Measurements from ENCODE around the gene ZNF552.
"Not testable (repeated sequence)": the region's sequence is repeated elsewhere in the genome, so short reads cannot be mapped to it uniquely, and the experiment has no call there.

Gene ZNF552

GRCh38 chr19:57830071-57830602 is 15.4 kb upstream of the ZNF552 start, which contains the start of gene ZNF587B:
TSS of gene ZNF587B (plus strand) at chr19:57830299. CDS start at chr19:57830529, 230 bp downstream.
- TF ChIP-seq PAX5 (IDR thresholded peaks at IDR 0.05; ENCODE audit: insufficient read depth, low read length, severe bottlenecking) (no peak), POLR2AphosphoS5 (IDR thresholded peaks at IDR 0.05; ENCODE audit: low read depth, low read length) (no peak), TAF1 (IDR thresholded peaks at IDR 0.05; ENCODE audit: low read depth, low read length) (no peak), SPI1 (IDR thresholded peaks at IDR 0.05; ENCODE audit: low read depth, low read length) (no peak), POU2F2 (IDR thresholded peaks at IDR 0.05; ENCODE audit: low read depth, low read length) (no peak), POLR2A (IDR thresholded peaks at IDR 0.05; ENCODE audit: low read depth, low read length) (no peak)
- DNase-seq (ENCODE audit: insufficient read length, low spot score): no peak
- peak; percentile 13 for FAIRE-seq

DNA sequence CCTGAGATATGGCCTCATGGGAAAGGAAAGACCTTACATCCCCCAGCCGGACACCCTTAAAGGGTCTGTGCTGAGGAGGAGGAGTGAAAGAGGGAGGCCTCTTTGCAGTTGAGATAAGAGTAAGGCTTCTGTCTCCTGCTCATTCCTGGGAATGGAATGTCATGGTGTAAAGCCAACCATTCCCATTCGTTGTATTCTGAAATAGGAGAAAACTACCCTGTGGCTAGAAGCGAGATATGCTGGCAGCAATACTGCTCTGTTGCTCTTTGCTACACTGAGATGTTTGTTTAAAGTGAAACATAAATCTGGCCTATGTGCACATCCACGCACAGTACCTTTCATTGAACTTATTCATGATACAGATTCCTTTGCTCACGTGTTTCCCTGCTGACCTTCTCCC is 14.6 kb upstream of the ZNF552 start:
- FAIRE-seq (no peak), DNase-seq (ENCODE audit: insufficient read length, low spot score) (no peak)
- no peak for TF ChIP-seq POLR2A (IDR thresholded peaks at IDR 0.05; ENCODE audit: low read depth, low read length)
- no peak for TF ChIP-seq POU2F2 (IDR thresholded peaks at IDR 0.05; ENCODE audit: low read depth, low read length)
- no peak for TF ChIP-seq PAX5 (IDR thresholded peaks at IDR 0.05; ENCODE audit: insufficient read depth, low read length, severe bottlenecking)
- TF ChIP-seq SPI1 (IDR thresholded peaks at IDR 0.05; ENCODE audit: low read depth, low read length): no peak
- TF ChIP-seq TAF1 (IDR thresholded peaks at IDR 0.05; ENCODE audit: low read depth, low read length): no peak
- no peak for TF ChIP-seq POLR2AphosphoS5 (IDR thresholded peaks at IDR 0.05; ENCODE audit: low read depth, low read length)

GRCh38 chr19:57825511-57825910 is 10.8 kb upstream of the ZNF552 start:
- no peak for FAIRE-seq
- DNase-seq (ENCODE audit: insufficient read length, low spot score): no peak
- TF ChIP-seq PAX5 (IDR thresholded peaks at IDR 0.05; ENCODE audit: insufficient read depth, low read length, severe bottlenecking) (no peak), SPI1 (IDR thresholded peaks at IDR 0.05; ENCODE audit: low read depth, low read length) (no peak), POU2F2 (IDR thresholded peaks at IDR 0.05; ENCODE audit: low read depth, low read length) (no peak), POLR2A (IDR thresholded peaks at IDR 0.05; ENCODE audit: low read depth, low read length) (no peak), TAF1 (IDR thresholded peaks at IDR 0.05; ENCODE audit: low read depth, low read length) (no peak), POLR2AphosphoS5 (IDR thresholded peaks at IDR 0.05; ENCODE audit: low read depth, low read length) (no peak)

- not testable (repeated sequence) for DNase-seq (ENCODE audit: insufficient read length, low spot score); FAIRE-seq
Measured at GRCh38 chr19:57823608-57824007, 8.9 kb upstream of the ZNF552 start.

DNA sequence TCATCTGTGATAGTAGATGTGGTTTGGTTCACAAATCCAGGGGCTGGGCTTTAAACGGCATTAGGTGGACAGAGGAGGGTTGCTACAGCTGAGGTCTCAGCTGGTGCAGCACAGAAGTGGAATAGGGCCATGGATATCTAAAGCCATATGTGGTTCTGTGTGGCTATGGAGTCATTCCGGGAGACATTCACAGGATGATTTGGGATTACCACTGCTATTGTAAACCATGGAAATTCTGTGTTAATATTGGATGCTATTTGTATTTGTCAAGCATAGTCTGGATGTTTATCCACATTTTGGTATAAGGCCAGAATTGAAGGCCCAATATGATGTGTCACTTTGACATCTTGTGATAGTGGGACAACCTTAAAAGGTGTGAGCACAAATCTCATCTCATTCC is 8.4 kb upstream of the ZNF552 start:
- not testable (repeated sequence) for FAIRE-seq; DNase-seq (ENCODE audit: insufficient read length, low spot score)

DNA sequence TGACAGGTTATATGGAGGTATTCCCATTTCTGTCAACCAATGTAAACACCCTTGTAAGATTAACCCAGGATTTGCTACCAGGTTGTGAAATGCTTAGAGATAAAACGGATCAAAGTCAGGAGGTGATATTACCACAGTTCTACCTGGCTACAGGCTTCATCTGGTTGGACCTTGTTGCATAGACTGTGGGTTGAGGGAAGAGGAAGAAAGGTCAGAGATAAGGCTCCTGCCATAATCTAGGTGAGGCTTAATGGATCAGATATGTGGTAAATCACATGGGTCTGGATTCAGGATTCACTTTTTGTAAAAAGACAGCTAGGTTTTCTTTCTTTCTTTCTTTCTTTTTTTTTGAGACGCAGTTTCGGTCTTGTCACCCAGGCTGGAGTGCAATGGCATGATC is 6.8 kb upstream of the ZNF552 start:
- not testable (repeated sequence) for FAIRE-seq

GRCh38 chr19:57821095-57821494 is 6.4 kb upstream of the ZNF552 start:
- not testable (repeated sequence) for DNase-seq (ENCODE audit: insufficient read length, low spot score); FAIRE-seq

More for the DNA sequence above, 6.8 kb upstream of the ZNF552 start:
- DNase-seq (ENCODE audit: insufficient read length, low spot score): not testable (repeated sequence)

DNA sequence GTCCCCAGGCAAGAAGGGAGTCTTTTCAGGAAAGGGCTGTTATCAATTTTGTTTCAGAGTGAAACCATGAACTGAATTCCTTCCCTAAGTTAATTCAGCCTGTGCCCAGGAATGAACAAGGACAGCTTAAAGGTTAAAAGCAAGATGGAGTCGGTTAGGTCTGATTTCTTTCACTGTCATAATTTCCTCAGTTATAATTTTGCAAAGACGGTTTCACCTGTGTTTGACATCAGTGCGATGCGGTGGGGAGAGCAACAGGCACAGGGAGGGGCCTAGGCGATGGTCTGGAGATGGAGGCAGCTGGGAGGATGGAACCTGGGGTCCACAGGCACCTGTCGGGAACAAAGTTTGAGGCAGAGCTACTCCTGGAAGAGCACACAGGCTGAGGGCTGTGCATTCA is 5.9 kb upstream of the ZNF552 start:
- no peak for FAIRE-seq

DNA sequence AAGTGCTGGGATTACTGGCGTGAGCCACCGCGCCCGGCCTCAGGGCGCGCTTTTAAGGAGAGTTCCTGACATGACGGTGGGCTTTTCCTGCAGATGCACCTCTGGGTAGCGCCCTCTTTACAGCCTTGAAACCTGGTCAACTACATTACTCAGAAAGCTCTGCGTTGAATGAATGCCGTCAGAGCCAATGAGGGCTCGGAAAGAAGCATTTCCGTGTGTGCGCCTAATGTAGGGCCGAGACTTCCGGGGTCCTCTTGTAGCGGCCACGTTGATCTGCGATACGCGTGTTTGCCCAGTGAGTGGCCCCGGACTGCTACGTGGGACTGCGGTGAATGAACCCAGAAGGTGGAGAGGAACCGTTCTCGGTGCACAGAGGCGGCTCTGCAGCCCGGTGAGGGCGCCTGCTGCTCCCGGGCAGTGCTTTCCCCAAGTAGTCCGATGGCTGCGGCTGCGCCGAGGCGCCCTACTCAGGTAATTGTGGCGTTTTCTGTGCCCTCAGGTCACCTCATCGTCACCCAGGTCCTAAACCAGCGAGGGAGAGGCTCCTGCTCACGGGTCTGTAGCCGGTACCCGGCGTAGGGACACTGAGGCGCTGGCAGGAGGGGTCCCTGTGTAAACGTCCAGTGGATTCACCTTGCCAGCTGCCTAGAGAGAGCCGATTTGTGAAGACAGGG is 4.9 kb upstream of the ZNF552 start:
- TF ChIP-seq SPI1 (IDR thresholded peaks at IDR 0.05; ENCODE audit: low read depth, low read length) (no peak), PAX5 (IDR thresholded peaks at IDR 0.05; ENCODE audit: insufficient read depth, low read length, severe bottlenecking) (no peak), POLR2A (IDR thresholded peaks at IDR 0.05; ENCODE audit: low read depth, low read length) (peak; percentile 84), POLR2AphosphoS5 (IDR thresholded peaks at IDR 0.05; ENCODE audit: low read depth, low read length) (peak; percentile 86), TAF1 (IDR thresholded peaks at IDR 0.05; ENCODE audit: low read depth, low read length) (peak; percentile 68), POU2F2 (IDR thresholded peaks at IDR 0.05; ENCODE audit: low read depth, low read length) (peak; percentile 74; the same call in 1 of the 2 replicates)
- peak; percentile 77 for DNase-seq (ENCODE audit: insufficient read length, low spot score)
- peak; percentile 40 for FAIRE-seq

More for the DNA sequence above, 5.9 kb upstream of the ZNF552 start:
- no peak for TF ChIP-seq PAX5 (IDR thresholded peaks at IDR 0.05; ENCODE audit: insufficient read depth, low read length, severe bottlenecking)
- no peak for TF ChIP-seq SPI1 (IDR thresholded peaks at IDR 0.05; ENCODE audit: low read depth, low read length)
- TF ChIP-seq POLR2AphosphoS5 (IDR thresholded peaks at IDR 0.05; ENCODE audit: low read depth, low read length): no peak
- no peak for DNase-seq (ENCODE audit: insufficient read length, low spot score)

DNA sequence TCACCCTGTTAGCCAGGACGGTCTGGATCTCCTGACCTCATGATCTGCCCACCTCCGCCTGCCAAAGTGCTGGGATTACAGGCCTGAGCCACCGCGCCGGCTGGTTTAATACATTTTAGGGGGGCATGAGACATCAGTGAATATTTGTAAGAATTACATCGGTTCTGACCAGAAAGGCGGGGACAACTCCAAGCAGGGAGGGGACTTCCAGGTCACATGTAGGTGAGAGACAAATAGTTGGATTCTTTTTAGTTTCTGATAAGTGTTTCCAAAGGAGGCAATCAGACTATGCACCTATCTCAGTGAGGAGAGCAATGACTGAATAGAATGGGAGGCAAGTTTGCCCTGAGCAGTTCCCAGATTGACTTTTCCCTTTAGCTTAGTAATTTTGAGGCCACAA is 3.7 kb upstream of the ZNF552 start:
- no peak for TF ChIP-seq POLR2AphosphoS5 (IDR thresholded peaks at IDR 0.05; ENCODE audit: low read depth, low read length)
- TF ChIP-seq PAX5 (IDR thresholded peaks at IDR 0.05; ENCODE audit: insufficient read depth, low read length, severe bottlenecking): no peak
- TF ChIP-seq SPI1 (IDR thresholded peaks at IDR 0.05; ENCODE audit: low read depth, low read length): no peak
- TF ChIP-seq TAF1 (IDR thresholded peaks at IDR 0.05; ENCODE audit: low read depth, low read length): no peak
- no peak for TF ChIP-seq POLR2A (IDR thresholded peaks at IDR 0.05; ENCODE audit: low read depth, low read length)
- TF ChIP-seq POU2F2 (IDR thresholded peaks at IDR 0.05; ENCODE audit: low read depth, low read length): no peak
- no peak for FAIRE-seq
- no peak for DNase-seq (ENCODE audit: insufficient read length, low spot score)

GRCh38 chr19:57817976-57818375 is 3.3 kb upstream of the ZNF552 start:
- TF ChIP-seq TAF1 (IDR thresholded peaks at IDR 0.05; ENCODE audit: low read depth, low read length) (no peak), PAX5 (IDR thresholded peaks at IDR 0.05; ENCODE audit: insufficient read depth, low read length, severe bottlenecking) (no peak), POU2F2 (IDR thresholded peaks at IDR 0.05; ENCODE audit: low read depth, low read length) (no peak), POLR2A (IDR thresholded peaks at IDR 0.05; ENCODE audit: low read depth, low read length) (no peak), SPI1 (IDR thresholded peaks at IDR 0.05; ENCODE audit: low read depth, low read length) (no peak), POLR2AphosphoS5 (IDR thresholded peaks at IDR 0.05; ENCODE audit: low read depth, low read length) (no peak)
- DNase-seq (ENCODE audit: insufficient read length, low spot score) (no peak), FAIRE-seq (no peak)
